DMS53 (cell line): ENCODE results near the gene GRK2.

Source experiments
- DNase-seq: peaks from one replicate; lab custom pipeline; 2025; lab: John Stamatoyannopoulos, UW

The GRK2 gene

GRCh38 chr11:67299471-67300191 is 33.4 kb downstream of the GRK2 start:
- no peak for DNase-seq

- no peak for DNase-seq
These were observed 34.0 kb downstream of the GRK2 start for GRCh38 chr11:67300256-67300755.

DNA sequence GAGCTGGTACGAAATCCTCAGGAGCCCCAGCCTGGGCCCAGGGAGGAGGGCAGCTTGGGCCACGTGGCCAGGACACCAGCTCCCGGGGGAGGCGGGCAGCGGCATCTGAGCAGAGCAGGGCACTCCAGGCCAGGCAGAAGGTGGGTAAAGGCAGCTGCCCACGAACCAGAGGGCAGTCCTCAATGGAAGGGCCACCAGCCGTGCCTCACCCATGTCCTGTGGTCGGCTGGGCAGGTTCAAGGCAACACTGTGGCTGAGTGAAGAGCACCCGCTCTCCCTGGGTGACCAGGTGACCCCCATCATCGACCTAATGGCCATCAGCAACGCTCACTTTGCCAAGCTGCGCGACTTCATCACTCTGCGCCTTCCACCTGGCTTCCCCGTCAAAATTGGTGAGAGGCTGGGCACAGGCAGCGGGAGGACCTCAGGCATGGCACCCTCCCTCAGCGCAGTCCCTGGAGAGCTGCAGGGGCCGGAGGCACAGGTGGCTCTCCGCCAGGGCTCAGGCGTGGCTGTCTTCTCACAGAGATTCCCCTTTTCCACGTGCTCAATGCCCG is 34.6 kb downstream of the GRK2 start:
- no peak for DNase-seq

DNA sequence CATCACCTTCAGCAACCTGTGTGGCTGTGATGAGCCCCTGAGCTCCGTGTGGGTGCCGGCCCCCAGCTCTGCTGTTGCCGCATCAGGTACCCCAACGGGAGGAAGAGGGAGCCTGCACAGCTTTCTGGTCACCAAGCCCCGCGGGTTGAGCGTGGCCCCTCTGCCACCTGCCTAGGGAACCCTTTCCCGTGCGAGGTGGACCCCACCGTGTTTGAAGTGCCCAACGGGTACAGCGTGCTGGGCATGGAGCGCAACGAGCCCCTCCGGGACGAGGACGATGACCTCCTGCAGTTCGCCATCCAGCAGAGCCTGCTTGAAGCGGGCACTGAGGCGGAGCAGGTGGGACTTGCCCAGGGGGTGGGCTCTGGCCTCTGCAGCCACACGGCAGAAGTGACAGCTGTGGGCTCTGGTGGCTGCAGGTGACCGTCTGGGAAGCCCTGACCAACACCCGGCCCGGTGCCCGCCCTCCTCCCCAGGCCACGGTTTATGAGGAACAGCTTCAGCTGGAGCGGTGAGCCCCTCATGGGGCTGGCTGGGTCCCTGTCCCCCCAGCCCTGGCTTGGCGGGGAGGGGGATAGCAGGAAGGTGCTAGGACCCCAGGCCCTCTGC is 35.1 kb downstream of the GRK2 start:
- DNase-seq: no peak

- DNase-seq: peak; percentile 94
These were observed 35.8 kb downstream of the GRK2 start for GRCh38 chr11:67301951-67302516.

- peak; percentile 88 for DNase-seq
These were observed 36.4 kb downstream of the GRK2 start for GRCh38 chr11:67302571-67303131.

DNA sequence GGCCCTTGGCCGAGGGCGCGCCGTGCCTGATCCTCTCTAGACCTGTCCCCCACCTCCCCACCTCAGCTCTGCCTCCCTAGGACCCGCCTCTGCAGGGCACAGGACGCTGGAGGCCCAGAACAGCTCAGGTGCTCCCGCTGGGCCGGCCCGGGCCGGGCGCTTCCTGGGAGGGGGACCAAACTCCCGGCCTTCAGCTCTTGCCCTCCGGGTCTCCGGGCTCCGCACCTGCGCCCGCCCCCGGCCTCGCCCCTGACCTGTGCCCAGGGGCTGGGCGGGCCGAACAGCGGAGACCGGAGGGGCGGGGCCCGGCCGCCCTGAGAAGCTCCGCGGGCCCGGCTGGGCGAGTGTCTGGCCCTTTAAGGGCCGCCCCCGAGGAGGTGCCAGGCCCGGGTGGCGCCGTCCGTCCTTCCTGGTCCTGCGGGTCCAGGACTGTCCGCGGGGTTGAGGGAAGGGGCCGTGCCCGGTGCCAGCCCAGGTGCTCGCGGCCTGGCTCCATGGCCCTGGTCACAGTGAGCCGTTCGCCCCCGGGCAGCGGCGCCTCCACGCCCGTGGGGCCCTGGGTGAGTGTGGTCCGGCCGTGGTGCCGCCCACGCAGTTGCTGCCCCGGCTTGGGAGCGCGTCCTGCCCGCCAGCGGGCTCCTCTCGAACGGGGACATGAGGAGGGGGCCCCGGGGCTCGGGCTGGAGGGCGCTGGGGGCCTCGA is 37.0 kb downstream of the GRK2 start, which contains the start of gene SSH3:
SSH3 (plus strand) TSS at position 399 of the 703 bp plus-strand sequence; CDS start at position 495, 96 bp downstream.
- DNase-seq: peak; percentile 96

GRCh38 chr11:67303835-67304411 is 37.6 kb downstream of the GRK2 start:
- peak; percentile 80 for DNase-seq

DNA sequence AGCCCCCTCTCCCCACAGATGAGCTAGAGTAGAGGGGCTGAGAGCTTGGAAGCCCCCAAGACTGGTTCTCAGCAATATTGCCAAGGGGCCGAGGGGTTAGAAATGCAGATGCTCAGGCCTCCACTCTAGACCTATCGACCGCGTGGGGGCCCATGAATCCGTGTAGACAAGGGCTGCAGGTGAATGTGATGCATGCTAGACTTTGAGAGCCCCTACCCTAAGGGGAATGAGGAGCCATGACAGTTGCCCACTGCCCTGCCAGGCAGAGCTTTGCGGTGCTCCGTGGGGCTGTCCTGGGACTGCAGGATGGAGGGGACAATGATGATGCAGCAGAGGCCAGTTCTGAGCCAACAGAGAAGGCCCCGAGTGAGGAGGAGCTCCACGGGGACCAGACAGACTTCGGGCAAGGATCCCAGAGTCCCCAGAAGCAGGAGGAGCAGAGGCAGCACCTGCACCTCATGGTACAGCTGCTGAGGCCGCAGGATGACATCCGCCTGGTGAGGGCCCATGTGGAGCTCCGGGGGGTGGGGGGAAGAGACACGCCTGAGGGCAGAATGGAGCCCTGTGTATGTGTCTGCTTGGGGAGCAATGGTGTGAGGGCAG is 38.3 kb downstream of the GRK2 start:
- DNase-seq: no peak

GRCh38 chr11:67306769-67307544 is 40.7 kb downstream of the GRK2 start:
- no peak for DNase-seq

DNA sequence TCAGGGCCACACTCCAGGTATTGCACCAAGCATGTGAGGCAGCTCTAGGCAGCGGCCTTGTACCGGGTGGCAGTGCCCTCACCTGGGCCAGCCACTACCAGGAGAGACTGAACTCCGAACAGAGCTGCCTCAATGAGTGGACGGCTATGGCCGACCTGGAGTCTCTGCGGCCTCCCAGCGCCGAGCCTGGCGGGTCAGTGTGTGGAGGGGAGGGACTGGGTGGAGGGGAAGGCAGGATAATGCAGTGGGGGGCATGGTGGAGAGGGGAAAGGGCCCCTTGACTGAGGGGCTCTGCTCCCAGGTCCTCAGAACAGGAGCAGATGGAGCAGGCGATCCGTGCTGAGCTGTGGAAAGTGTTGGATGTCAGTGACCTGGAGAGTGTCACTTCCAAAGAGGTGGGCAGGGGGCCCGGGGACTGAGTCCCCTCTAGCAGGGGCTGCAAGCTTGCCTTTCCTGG is 41.3 kb downstream of the GRK2 start:
- no peak for DNase-seq

DNA sequence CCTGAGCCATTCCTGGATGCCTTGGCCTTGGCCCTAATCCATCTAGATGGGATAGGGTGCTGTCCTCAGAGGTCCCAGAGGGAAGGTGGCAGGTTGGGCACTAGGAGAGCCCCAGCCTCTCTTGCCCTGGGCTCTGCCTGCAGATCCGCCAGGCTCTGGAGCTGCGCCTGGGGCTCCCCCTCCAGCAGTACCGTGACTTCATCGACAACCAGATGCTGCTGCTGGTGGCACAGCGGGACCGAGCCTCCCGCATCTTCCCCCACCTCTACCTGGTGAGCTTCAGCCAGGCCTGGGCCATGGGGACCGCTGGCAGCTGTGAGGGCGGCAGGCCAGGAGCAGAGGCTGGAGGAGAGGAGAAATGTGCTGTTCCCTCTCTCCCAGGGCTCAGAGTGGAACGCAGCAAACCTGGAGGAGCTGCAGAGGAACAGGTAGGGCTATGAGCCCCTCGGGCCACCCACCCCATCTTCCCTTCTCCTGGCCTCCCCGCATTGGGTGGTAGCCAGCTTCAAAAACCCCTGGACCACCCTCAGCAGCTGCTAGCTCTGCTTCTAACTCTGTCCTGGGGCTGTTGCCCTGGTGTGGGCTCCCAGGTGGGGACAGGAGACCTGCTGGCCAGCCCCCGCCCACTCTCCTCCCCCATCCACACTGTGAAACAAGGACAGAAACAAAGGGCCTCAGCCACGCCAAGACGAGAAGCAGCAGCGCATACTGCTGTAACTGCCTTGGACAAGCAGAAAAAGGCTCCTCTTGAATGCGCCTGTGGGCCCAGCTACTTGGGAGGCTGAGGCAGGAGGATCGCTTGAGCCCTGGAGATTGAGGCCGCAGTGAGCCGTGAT is 42.0 kb downstream of the GRK2 start:
- no peak for DNase-seq

DNA sequence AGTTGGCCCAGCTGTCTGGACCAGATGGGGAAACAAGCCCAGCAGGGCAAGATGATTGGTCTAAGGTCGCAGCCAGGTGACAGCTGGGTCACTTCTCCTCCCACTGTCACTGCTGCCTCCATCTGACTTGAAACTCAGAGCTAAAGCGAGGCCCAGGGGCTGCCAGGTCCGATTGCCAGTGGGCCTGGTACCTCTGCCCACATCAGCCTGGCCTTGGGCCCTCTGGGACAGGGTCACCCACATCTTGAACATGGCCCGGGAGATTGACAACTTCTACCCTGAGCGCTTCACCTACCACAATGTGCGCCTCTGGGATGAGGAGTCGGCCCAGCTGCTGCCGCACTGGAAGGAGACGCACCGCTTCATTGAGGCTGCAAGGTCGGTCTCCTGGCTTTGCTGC is 42.9 kb downstream of the GRK2 start:
- DNase-seq: no peak

GRCh38 chr11:67309661-67310061 is 43.4 kb downstream of the GRK2 start:
- no peak for DNase-seq

DNA sequence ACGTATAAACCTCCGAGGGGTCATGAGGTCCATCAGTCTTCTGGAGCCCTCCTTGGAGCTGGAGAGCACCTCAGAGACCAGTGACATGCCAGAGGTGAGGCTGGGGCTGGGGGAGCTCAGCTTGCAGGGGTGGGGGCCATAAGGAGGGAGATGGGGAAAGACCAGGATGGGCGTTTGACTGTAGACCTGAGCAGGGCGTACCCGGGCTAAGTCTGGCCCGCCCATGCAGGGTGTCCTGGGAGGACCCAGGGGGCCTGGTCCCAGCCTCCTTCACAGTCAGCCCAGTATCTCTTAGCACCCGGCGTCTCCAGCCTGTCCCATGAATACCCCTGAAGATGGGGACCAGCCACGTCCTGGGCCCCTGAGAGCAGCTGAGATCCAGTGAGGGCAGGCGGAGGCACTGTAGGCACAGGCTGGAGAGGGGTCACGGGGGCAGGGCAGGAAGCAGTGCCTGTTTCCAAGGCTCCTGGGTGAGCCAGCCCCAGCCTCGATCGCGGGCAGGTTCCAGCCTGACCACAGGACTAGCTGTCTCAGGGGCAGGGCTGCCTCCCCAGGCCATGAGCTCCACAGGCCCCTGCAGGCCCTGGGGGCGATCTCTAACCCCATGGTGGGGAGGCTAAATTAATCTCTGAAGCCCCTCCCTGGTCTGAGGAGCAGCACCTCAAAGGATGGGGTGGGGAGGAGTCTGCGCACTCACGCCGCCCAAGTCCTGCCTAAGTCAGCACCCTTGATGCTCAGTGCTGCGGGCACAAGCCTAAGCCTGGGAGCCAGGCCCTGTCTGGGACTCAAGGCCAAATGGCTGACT is 44.2 kb downstream of the GRK2 start:
- no peak for DNase-seq

GRCh38 chr11:67311051-67311555 is 44.8 kb downstream of the GRK2 start:
- DNase-seq: no peak

DNA sequence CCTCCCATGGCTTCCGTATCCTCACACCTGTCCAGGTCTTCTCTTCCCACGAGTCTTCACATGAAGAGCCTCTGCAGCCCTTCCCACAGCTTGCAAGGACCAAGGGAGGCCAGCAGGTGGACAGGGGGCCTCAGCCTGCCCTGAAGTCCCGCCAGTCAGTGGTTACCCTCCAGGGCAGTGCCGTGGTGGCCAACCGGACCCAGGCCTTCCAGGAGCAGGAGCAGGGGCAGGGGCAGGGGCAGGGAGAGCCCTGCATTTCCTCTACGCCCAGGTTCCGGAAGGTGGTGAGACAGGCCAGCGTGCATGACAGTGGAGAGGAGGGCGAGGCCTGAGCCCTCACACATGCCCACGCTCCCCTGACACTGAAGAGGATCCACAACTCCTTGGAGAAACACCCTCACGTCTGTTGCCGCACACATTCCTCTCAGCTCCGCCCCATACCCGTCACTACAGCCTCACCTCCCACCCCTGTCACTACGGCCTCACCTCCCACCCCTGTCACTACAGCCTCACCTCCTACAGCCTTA is 45.3 kb downstream of the GRK2 start:
- no peak for DNase-seq
